GM18517 (cell line): Measurements from ENCODE around the gene GCGR.

Experiments
- ATAC-seq: cut with Tn5 transposase; IDR thresholded peaks from one replicate; pipeline ENCODE4 v1.9.1; 2021; ENCODE audit warnings: mild to moderate bottlenecking, moderate library complexity; ENCODE audit not compliant: unreplicated experiment

Gene GCGR

DNA sequence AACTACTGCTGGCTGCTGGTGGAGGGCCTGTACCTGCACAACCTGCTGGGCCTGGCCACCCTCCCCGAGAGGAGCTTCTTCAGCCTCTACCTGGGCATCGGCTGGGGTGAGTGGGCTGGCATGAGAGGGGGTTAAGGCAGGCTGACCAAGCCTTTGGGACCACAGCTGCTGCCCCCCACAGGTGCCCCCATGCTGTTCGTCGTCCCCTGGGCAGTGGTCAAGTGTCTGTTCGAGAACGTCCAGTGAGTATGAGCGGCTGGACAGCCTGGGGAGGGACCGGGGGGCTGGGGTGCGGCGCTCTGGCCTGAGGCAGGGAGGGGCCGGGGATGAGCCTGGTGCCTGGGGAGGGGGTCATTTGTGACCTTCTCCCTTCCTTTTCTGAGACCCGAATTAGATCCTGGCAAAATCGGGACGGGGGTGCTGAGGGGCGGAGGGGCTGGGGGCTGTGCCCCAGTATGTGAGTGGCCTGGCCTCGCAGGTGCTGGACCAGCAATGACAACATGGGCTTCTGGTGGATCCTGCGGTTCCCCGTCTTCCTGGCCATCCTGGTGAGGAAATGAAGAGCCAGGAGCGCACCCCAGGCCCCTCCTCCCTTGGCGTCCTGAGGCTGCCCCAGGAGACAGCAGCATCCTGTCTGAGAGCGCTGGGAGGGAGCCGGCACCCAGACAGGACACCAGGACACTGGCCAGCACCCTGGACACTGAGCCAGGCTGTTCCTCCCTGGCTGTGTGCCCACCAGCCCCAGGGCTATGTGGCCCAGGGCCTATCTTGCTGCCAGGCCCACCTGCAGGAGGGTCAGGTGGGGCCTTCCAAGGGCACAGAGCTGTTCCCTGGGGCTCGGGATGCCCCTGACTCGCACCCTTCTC is 8.0 kb downstream of the GCGR start:
- ATAC-seq, result no peak

DNA sequence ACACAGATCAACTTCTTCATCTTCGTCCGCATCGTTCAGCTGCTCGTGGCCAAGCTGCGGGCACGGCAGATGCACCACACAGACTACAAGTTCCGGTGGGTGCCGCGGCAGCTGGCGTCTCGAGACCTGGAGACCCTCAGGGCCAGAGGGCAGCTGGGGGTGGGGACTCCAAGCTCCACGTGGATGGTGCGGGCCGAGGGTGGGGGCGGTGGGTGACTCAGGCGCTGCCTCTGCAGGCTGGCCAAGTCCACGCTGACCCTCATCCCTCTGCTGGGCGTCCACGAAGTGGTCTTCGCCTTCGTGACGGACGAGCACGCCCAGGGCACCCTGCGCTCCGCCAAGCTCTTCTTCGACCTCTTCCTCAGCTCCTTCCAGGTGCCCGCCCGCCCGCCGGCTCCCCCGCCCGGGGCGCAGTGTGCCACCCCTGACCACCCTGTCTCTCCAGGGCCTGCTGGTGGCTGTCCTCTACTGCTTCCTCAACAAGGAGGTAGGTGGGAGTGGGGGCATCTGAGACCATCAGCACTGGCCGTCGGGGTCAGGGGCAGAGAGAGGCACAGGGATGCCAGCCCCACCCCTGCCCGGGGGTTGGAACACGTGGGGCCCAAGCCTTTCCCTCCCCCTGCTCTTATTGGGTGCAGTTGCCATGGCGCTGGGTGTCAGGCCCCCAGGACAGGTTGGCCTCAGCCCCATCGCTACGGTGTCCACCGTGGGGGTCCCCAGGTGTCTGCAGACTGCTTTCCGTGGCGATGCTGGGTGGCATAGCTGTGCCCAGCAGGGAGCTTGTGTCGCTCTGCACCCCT is 8.8 kb downstream of the GCGR start:
- ATAC-seq, result no peak

DNA sequence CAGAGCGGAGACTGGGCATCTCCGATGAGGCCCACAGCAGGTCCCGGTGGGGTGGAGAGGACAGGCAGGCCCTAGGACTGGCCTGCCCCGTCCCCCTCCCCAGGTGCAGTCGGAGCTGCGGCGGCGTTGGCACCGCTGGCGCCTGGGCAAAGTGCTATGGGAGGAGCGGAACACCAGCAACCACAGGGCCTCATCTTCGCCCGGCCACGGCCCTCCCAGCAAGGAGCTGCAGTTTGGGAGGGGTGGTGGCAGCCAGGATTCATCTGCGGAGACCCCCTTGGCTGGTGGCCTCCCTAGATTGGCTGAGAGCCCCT is 9.4 kb downstream of the GCGR start:
- ATAC-seq, result no peak

DNA sequence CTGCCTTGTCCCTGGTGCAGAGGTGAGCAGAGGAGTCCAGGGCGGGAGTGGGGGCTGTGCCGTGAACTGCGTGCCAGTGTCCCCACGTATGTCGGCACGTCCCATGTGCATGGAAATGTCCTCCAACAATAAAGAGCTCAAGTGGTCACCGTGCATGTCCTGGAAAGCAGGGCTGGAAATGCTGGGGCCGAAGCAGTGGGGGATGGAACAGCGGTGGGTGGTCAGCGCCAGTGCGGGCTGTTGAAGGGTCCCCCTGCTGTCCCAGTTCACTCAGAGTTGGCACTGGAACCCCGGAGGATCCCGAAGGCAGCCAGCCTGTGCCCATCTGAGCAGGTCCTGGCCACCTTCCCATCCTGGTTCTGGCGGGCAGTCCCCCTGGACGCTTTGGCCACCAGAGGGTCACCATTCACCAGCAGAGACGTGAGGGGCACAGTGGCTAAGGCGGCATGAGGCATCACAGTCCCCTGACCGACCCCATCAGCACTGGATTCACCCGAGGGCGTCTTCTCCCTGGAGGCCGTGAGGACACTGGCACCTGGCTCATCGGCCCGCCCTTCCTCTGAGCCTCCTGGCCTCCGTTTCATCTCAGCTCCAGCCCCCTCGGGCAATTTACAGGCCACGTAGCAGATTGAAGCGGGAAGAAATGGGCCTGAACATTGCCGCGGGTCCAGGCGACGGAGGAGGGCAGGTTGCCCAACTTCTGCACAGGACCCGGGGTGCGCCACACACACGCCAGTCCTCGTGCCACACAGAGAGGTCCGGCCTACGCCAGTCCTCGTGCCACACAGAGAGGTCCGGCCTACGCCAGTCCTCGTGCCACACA is 10.1 kb downstream of the GCGR start:
- ATAC-seq, result no peak

DNA sequence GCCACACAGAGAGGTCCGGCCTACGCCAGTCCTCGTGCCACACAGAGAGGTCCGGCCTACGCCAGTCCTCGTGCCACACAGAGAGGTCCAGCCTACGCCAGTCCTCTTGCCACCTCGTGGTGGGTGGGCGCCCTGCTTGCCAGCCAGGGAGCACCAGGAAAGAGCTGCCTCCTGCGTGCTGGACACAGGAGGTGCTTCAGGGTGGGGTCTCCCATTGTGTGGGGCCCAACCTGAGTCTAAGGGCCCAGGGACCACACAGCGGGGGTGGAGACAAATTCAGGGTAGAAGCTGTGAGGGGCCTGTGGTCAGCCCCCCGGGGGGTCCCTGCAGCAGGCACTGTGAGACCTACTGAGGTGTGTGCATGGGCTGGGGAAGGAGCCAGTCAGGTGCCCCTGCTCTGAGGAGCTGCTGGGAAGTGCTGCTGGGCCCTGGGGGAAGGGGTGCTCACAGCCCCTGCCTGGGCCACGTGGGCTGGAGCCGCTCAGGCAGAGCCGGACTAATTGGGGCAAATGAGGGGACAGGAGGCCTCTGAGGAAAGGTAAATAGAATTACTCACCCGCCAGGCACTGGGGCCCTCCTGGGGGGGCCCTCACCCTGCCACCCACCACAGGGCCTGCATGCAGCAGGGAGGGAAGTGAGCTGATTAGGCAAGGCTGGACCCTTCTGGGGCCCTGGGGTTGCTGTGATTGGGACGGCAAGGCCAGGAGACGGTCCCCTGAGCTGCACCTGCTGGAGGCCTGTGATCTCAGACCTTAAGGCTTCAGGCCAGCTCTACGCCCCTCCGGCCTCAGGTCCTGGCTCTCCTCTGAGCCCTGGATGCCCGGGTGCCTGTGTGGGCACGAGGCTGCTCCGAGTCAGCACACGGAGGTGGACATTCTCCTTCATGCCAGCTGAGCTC is 11.0 kb downstream of the GCGR start:
- ATAC-seq, result no peak

DNA sequence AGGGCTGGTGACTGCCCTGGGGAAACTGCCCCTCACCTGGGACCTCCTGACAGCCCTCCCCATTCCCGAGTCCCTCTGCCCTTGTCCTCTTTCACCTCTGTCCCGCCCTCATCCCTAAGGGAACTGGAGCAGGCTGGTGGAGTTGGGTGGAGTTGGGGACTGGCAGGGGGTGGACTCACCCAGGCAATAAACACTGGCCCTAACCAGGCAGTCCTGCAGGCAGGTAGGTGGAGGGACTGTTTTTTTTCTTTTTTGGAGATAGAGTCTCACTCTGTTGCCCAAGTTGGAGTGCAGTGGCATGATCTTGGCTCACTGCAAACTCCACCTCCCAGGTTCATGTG is 11.7 kb downstream of the GCGR start:
- no peak for ATAC-seq

DNA sequence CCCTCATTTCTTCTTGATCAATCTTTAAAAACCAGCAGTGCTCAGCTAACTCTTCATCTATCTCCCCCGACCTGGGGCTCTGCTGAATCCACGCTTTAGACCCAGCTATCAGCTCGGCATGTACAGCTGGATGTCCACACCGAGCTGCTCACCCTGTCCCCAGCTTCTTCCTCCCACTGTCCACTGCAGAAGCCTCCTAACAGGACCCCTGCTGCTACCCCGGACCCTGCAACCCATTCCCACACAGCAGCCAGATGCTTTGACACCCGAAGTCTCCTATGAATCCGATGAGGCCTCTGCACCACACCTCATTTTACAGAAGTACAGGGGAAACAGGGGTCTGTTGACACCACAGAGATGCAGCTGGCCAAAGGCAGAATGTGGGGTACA is 13.8 kb downstream of the GCGR start:
- ATAC-seq, result no peak

DNA sequence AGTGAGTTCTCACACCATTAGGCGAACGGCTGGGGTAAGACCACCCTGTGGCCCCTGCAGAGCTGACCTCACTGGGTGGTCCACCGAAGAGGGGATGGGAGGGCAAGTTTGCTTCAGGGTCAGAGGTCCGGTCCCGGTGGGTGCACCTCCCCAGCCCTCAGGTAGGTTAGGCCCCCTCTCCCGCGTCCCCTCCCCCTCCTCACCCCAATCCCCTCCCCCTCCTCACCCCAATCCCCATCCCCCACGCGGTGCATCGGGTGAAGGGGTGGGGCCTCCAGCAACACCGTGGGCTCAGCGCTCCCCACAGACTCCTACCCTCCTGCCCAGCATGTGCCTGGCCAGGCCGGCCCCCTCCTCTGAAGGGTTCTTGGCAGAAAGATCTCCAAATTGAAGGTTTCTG is 15.8 kb downstream of the GCGR start:
- no peak for ATAC-seq

DNA sequence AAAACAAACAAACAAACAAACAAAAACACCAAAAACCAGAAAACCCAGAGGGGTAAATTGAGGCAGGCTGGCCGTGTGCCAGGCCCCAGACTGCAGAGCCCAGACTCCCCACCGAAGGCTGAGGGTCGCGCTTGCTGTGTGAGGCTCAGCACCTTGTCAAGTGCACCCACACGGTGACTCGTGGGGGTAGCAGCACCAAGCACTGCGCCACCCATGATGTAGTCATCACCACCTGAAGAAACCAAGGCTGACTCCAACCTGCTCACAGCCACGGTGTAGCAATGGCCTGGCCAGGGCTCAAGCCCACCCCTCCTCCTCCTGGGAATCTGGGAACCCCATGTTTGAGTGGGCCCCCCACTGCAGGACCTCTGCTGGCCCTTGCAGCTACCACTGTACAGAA is 17.2 kb downstream of the GCGR start:
- ATAC-seq, result no peak

DNA sequence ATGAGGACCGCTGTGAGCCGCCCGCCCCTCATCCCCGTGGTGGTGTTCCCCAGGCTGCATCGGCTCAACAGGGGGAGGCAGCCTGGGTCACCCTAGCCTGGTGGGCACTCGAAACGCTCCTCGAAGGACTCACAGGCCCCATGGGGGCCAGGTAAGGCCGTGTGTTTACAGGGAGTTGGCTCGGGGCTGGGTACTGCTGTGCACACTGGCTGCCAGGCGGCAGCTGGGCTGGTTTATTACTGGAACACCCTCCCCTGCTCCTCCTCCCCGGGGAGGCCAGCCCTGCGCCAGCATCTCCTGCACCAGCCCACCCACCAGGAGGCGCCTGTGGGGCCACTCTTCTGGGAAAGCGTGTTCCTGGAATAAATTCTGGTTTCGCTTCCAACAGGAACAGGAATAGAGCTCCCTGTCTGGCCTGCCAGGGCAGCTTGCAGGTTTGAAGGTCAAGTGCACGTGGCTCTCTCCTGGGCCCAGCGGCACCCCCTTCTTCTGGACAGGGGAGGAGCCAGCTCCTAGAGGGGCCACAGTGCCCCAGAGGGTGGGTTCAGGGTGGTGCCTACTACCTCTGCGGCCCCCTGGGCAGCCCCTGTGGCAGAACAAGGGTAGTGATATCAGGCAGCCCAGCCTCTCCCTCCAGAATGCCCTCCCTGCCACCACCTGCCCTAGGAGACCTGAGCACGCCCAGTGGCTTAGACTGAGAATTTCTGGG is 17.8 kb downstream of the GCGR start:
- ATAC-seq, result no peak

DNA sequence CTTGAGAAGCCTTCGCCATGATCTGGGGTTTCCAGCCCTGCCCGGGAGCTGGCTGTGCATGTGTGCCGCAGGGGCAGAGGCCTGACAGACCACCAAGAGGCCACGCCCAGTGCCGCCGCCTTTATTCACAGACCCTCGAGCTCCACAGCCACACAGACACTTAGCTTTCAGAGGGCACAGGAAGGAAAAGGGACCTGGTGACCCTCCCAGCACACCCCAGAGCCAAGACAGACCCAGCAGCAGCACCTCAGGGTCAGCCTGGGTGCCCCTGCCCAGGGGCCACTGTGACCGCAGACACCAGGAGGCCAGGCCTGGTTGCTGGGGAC is 18.3 kb downstream of the GCGR start:
- no peak for ATAC-seq

DNA sequence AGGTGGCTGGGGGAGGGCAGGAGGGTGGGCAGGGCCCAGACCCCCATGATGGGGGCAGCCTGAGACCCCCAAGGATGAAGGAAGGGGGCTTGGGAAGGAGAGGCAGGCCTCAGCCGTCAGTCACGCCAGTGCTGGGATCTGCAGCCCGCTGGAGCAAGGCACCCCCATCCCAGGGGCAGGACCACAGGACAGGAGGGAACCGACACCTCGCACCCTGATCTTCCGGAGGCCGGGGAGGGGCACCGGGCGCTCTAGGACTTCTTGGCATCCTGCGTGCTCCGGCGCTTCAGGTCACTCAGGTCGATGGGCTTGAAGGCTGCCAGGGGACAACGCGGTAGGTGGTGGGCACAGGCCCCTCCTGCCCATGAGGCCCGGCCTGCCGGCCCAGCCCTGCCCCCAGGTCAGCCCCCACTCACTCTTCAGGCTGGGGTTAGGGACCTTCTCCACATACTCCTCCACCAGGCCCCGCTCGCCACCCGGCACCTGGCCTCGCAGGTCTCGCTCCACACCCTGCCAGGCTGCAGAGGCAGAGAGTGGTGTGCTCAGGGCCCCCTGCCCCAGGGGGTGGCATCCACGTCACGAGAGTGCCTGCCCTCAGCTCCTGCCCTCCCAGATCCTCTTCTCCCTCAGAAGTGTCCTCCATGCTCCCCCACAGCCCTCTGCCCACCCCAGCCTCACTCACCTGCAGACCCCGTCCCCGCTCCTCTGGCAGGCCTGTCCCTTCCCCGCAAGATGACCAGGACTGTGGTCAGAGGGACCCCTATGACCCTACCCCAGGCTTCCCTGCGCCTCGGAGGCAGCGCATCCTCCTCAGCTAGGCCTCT is 19.3 kb downstream of the GCGR start:
- ATAC-seq, result no peak

DNA sequence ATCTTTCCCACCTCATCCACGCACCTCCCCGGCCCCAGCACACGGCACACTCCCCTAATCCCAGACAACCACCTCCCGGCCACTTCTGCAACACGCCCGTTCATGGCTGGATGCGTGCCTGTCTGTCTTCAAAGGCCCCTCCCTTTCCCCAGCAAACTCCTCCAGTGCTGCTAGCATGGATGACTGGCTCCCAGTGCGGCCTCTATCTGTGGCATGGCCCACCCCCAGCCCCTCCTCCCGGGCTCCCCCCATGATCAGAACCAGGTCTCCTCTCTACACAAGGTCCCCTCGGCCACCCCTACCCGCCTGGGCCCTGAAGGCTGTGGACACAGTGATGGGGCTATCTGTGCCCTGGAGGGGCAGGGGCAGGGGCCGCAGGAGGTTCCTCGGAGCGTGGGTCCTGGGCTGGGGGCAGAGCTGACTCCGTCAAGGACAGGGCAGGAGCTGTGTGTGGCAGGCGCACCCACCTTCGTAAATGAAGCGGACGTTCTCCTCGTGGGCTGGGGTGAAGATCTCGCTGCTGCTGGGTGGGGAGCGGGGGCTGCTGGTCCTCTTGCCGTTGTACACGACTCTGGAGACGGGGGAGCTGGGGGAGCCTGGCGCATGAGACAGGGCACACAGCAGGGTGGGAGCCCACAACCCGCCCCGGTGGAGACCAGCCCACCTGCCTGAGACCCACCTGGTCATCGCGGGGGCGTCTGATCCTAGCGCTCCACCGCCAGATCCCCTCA is 20.0 kb downstream of the GCGR start:
- ATAC-seq, result no peak

DNA sequence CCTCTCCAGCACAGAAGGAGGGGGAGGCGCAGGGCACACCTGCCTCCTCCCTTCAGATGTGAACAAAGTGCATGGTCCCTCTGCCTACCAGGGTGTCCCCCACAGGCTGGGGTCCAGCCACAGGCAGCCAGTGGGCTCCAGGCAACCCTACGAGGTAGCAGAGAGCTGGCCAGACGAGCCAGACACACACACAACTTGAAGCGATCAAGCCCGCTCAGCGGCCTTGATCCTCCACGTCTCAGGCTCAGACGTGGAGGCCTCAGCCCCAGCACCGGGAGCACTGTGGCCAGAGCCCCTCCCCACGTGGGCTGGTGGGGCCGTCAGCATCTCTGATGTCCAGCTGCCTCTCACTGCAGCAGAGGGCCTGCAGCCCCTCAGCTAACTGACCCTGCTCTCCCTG is 20.6 kb downstream of the GCGR start:
- ATAC-seq, result no peak

DNA sequence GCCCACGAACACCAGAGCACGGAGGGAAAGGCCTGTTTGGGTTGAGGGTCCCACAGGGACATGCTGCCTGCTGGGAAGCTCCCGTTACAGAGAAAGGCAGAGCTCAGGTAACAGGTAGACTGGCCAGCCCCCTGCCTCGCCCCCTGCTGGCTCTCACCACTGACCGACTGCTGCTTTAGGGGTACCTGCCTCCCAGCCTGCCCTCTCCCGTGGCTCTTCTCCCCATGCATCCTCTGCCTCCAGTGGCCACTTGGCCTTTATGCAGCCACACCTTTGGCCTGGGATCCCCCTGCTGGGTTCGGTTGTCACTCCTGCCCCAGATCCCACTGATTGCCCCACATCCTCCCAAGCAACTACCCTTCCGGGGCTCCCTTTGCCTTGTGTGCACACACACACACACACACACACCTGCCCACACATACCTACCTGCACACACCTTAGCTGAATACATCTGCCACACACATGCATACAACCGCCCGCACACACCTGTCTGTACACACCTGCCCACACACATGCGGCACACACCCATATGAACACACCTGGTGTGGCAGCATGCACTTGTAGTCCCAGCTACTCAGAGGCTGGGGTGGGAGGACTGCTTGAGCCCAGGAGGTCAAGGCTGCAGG is 22.0 kb downstream of the GCGR start:
- no peak for ATAC-seq

DNA sequence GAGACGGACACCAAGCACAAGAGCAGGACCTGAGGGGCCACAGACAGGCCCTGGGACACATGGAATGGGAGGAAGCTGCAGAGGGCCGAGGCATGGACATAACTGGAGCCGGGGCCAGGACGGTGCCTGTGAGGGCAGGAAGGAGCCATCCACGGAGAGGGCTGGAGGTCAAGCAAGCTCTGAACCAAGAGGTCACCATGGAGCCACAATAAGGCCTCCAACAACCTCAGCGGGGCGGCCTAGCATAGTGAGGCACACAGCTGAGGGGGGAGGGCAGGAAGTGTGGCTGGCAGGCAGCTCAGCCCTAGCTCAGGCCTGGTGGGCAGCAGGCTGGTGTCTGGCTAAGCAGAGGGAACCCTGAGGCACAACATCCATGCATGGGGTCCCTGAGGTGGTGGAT is 24.7 kb downstream of the GCGR start:
- no peak for ATAC-seq

DNA sequence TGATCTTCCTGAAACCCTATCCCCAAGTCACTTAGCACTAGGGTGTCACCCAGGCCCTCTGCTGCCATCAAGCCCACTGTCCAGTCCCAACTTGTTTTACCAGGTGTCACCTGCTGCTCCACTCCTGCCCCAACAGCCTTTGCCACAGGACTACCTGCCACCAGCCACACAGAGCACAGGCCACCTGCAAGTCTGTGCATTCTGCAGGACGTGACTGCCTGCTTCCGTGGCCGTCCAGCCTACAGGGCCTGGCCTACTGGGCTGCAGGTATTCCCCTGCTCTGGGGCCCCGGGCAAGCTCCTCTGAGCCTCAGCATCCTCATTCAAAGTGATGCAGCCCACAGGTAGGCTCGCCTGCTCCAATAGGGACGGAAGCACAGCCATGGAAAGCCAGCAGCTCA is 25.9 kb downstream of the GCGR start:
- ATAC-seq, result no peak

DNA sequence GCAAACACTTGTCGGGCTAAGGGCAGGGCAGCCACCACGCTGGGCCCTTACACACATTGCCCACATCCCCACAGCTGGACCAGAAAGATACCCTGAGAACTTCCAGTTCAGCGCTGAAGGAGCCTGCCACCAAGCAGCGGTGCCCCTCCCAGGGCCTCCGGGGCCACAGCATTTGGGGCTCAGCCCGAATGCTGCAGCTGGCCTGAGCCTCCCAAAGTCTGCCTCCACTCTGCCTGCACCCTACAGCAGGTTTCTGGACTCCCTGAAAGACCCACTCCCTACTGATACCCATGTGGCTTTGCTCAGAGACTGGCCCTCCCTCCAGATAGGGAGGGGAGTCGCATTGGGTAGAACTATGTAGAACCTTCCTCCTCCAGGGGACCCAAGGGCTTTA is 27.6 kb downstream of the GCGR start:
- no peak for ATAC-seq
